Common myeloid progenitor, CD34-positive (primary cell): ENCODE measurements around the gene RAD51B.

Experiments used
- CTCF ChIA-PET: fragments of 350-600 bp; sonication (Branson Sonifier 250); formaldehyde crosslinking; loops from one replicate; lab custom pipeline; 2021; ENCODE audit warnings: antibody characterized with exemption; lab: Charles Lee
- POLR2A ChIA-PET: fragments of 350-600 bp; sonication (Branson Sonifier 250); formaldehyde crosslinking; loops from one replicate; lab custom pipeline; 2021; ENCODE audit warnings: antibody characterized with exemption; lab: Charles Lee
- DNase-seq, 3 donors: peaks; one replicate each; pipeline versions ENCODE4 v3.0.0 to v3.0.0-alpha.2; 2013
- H3K27ac ChIP-seq, 2 experiments: 1 replicate in 1 of 2; 2 replicates in 1 of 2; pipeline ENCODE4 v1.7.0; 2013; ENCODE audit warnings: inconsistent platforms in 2 of 2, low read length in 2 of 2, mild to moderate bottlenecking in 2 of 2, low read depth in 1 of 2, moderate library complexity in 1 of 2; ENCODE audit not compliant: severe bottlenecking in 2 of 2, insufficient read depth in 1 of 2, poor library complexity in 1 of 2
- H3K27me3 ChIP-seq, 5 experiments: replicated peaks in 2 of 5; 1 replicate in 3 of 5; 2 replicates in 2 of 5; pipeline versions ENCODE4 v1.6.1 to v1.7.0; 2013; ENCODE audit warnings: low read length in 4 of 5, mild to moderate bottlenecking in 2 of 5, moderate library complexity in 2 of 5, inconsistent platforms in 1 of 5; ENCODE audit not compliant: insufficient read depth in 5 of 5, control insufficient read depth in 4 of 5
- H3K36me3 ChIP-seq, 4 experiments: 1 replicate in 2 of 4; 2 replicates in 2 of 4; pipeline versions ENCODE4 v1.6.1 to v1.7.0; 2013; ENCODE audit warnings: low read length in 3 of 4, control low read depth in 1 of 4, mild to moderate bottlenecking in 1 of 4; ENCODE audit not compliant: control insufficient read depth in 4 of 4, insufficient read depth in 4 of 4
- H3K4me1 ChIP-seq, 4 experiments: 1 replicate in 3 of 4; 2 replicates in 1 of 4; pipeline versions ENCODE4 v1.6.1 to v1.7.1; 2013; ENCODE audit warnings: low read length in 3 of 4, mild to moderate bottlenecking in 3 of 4, control low read depth in 1 of 4, inconsistent platforms in 1 of 4, moderate library complexity in 1 of 4; ENCODE audit not compliant: control insufficient read depth in 4 of 4, insufficient read depth in 4 of 4; ENCODE audit errors: control extremely low read depth in 1 of 4
- H3K4me3 ChIP-seq, 7 experiments: 1 replicate in 4 of 7; 2 replicates in 3 of 7; pipeline versions ENCODE4 v1.5.1 to v1.7.0; 2013; ENCODE audit warnings: mild to moderate bottlenecking in 7 of 7, low read length in 6 of 7, moderate library complexity in 6 of 7, inconsistent platforms in 2 of 7, low read depth in 2 of 7, control low read depth in 1 of 7; ENCODE audit not compliant: insufficient read depth in 4 of 7, control insufficient read depth in 1 of 7; ENCODE audit errors: extremely low read depth in 1 of 7
- H3K9me3 ChIP-seq, 5 experiments: 1 replicate in 4 of 5; 2 replicates in 1 of 5; pipeline versions ENCODE4 v1.6.1 to v1.7.1; 2013; ENCODE audit warnings: low read length in 4 of 5, mild to moderate bottlenecking in 2 of 5, inconsistent platforms in 1 of 5, low read depth in 1 of 5, moderate library complexity in 1 of 5; ENCODE audit not compliant: control insufficient read depth in 4 of 5, insufficient read depth in 2 of 5; ENCODE audit errors: control extremely low read depth in 1 of 5
- WGBS: methylation state at CpG from one replicate; pipeline ENCODE4 v1.1.5; 2013; ENCODE audit not compliant: insufficient coverage; 5-methylcytosine and 5-hydroxymethylcytosine counted together

The RAD51B gene

DNA sequence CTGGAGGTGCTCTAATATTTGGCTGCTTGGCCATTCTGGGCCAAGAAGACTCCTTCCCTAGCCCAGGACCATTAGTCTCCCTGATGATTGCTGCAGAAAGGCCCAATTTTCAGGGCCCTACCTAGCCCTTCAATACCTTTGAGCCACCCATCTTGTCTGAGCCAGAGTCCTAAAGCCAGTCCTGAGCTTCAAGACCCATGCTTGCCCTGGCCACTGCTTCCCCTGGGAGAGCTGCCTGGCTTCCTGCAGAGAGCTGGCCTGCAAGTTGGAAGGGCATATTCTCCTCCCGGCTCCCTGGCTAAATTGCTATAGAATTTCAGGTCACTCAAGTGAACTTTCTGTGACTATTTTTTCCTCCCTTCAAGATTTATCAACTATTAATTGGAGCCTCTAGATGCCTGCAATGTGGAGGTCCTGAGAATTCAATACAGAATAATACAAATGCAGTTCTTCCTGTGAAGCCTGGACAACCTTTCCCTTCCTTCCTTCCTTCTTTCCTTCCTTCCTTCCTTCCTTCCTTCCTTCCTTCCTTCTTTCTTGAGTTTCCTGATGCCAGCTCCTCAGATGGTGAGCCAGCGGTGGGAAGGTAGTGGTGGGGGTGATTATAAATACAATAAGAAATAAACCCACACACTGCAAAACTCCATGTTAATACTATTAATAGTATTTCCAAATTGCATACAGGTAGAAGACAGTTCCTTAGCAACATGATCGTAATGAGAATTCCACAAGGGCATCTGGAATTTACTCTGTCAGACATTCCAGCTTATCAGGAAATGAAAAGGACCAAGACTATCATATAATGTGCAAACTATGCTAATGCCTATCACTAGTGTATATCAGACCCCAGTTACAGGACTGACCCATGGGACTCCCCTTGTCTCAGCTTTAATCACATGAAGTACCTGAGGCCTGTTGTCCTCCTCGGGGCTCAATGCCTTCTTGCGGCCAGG, 865.2 kb downstream of the RAD51B start:
- Histone ChIP-seq H3K4me3 (peak overlapping the region in 1 of 7 experiments; percentile 32), H3K4me1 (peaks cover 30 to 73% (median 62%) of the 10 kb centered on the region in 4 experiments), H3K27ac (peak overlapping the region in 1 of 2 experiments; percentile 39), H3K9me3 (no peaks in the 10 kb centered on the region), H3K27me3 (no peaks in the 10 kb centered on the region), H3K36me3 (no peaks in the 10 kb centered on the region)
- ChIA-PET POLR2A (interaction anchor here (1.4 kb wide), 1 partner anchor 7 kb away, joined by 3 read pairs; no protein-coding TSS in a partner anchor), CTCF (interaction anchor here (0.6 to 1.6 kb wide), 6 partner anchors 9 to 276 kb away, joined by 3 to 4 read pairs (median 4); no protein-coding TSS in a partner anchor)
- DNase-seq = no peak
- whole genome bisulfite sequencing = 78% methylated on average over 3 of the region's 5 CpGs

DNA sequence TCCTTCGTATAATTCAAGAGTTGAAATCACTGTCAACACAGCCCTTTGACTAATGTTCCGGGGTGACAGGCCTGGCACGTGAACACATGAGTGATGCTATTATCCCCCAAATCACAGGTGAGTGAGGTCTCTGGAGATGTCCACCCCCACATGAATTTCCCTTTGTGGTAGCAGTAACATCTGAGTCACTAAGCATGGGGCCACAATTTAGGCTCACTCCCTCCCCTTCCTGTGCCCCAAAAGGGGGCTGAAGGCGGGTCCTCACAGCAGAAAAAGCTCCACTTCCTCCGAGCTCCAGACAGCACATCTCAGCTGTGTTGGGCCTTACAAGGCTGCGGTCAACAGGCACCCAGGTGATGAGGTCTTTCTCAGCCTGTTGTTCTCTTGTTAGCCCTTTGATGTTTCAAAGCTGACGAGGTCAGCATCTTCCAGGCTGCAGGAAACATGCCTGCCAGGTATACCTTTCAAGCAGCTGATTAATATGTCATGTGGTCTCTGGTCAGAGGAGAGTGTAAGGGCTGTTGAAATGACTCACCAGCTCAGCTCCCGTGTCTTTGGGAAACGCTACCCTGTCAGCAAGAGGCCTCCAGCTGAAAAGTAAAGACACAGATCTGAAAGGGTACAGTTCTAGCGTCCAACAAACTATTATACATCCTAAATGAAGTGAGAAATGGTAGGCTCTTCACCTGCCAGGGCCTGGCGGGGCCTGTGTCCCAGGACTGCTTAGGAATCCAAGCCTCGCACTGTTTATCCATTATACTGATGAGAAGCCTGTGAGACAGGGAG, 866.0 kb downstream of the RAD51B start:
- CTCF ChIA-PET = interaction anchor here (0.6 to 1.6 kb wide), 8 partner anchors 8 to 607 kb away, joined by 3 to 4 read pairs (median 3); no protein-coding TSS in a partner anchor
- H3K9me3 ChIP-seq = no peaks in the 10 kb centered on the region
- peak overlapping the region in 1 of 2 experiments; percentile 31 for H3K27ac ChIP-seq
- H3K27me3 ChIP-seq = no peaks in the 10 kb centered on the region
- 54% methylated on average over 10 of the region's 12 CpGs for WGBS
- peak; percentile 37 to 89 (median 82) for DNase-seq
- H3K4me1 ChIP-seq = peaks cover 30 to 73% (median 62%) of the 10 kb centered on the region in 4 experiments
- no peaks in the 10 kb centered on the region for H3K36me3 ChIP-seq
- POLR2A ChIA-PET = no interaction called here
- H3K4me3 ChIP-seq = peak overlapping the region in 1 of 7 experiments; percentile 24

DNA sequence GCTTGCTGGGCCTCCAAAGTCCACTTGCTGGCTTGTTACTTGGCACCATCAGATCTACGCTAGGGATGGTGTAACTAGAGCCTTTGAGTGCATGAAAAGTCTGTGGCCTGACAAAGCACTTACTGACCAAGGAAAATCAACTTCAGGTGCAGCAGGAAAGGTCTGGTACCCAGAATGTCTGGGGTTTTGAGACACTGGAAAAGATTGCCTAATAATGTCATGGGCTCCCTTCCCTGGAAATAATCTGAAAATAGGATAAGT, 866.6 kb downstream of the RAD51B start:
- Histone ChIP-seq H3K4me1 (peaks cover 30 to 68% (median 62%) of the 10 kb centered on the region in 4 experiments), H3K27ac (peak overlapping the region in 1 of 2 experiments; percentile 31), H3K9me3 (no peaks in the 10 kb centered on the region), H3K36me3 (no peaks in the 10 kb centered on the region), H3K4me3 (no peak overlapping the region), H3K27me3 (no peaks in the 10 kb centered on the region)
- ChIA-PET CTCF (interaction anchor here (0.6 to 1.6 kb wide), 5 partner anchors 8 to 607 kb away, joined by 3 to 4 read pairs (median 3); no protein-coding TSS in a partner anchor), POLR2A (no interaction called here)
- no peak for DNase-seq
- 100% methylated on average over 1 of the region's 1 CpG for WGBS

DNA sequence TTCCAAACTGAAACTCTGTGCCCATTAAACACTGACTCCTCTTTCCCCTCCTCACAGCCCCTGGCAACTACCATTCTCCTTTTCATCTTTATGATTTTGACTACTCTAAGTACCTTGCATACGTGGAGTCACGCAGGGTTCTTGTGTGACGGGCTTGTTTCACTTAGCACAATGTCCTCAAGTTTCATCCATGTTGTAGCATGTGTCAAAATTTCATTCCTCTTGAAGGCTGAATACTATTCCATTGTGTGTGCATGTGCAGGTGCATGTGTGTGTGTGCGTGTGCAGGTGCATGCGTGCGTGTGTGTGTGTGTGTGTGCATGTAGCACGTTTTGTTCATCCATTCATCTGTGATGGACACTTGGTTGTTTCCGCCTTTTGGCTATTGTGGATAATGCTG, 867.1 kb downstream of the RAD51B start:
- no peaks in the 10 kb centered on the region for H3K27me3 ChIP-seq
- POLR2A ChIA-PET = no interaction called here

DNA sequence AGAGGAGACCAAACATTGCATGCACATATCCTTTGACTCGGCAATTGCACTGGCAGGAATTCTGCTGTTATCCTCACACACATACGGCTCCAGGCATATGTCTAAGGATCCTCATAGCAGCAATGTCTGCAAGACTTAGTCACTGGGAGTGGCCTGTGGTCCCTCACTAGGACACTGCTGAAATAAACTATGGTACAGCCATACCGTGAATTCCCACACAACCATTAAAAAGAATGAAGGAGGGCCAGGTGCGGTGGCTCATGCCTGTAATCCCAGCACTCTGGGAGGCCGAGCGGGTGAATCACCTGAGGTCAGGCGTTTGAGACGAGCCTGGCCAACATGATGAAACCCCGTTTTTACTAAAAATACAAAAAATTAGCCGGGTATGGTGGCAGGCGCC, 868.2 kb downstream of the RAD51B start:
- ChIA-PET POLR2A (no interaction called here), CTCF (no interaction called here)
- H3K9me3 ChIP-seq = no peaks in the 10 kb centered on the region
- no peak overlapping the region for H3K4me3 ChIP-seq
- DNase-seq = no peak
- no peak overlapping the region for H3K27ac ChIP-seq
- H3K4me1 ChIP-seq = peaks cover 21 to 61% (median 58%) of the 10 kb centered on the region in 4 experiments
- no peaks in the 10 kb centered on the region for H3K27me3 ChIP-seq
- H3K36me3 ChIP-seq = no peaks in the 10 kb centered on the region
- WGBS = 98% methylated on average over 11 of the region's 11 CpGs

More for the DNA sequence above, 867.1 kb downstream of the RAD51B start:
- Histone ChIP-seq H3K27ac (no peak overlapping the region), H3K4me3 (no peak overlapping the region), H3K4me1 (peaks cover 25 to 63% (median 62%) of the 10 kb centered on the region in 4 experiments), H3K9me3 (no peaks in the 10 kb centered on the region), H3K36me3 (no peaks in the 10 kb centered on the region)
- CTCF ChIA-PET = no interaction called here
- 100% methylated on average over 2 of the region's 8 CpGs for WGBS
- no peak for DNase-seq

DNA sequence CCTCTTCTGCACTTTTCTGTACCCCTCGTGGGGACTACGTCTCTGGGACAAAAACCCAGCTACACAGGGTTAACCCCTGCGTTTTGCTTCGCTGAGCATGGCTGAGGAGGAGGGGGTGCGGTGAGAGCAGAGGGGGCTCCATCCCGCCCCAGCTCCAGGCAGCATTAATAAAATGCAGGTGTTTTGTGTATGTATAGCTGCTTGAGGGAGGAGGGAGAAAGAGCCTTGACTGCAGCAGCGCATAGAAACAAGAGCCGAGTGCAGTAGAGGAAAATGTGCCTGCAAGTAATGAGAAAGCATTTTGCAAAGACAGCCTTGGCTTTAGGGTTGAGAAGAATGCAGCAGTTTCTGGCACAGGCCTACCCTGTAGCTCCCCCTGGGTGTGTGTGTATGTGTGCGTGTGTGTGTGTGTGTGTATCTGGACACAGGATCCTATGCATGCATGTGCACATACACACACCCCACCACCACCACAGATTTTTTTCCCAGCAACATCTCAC, 869.3 kb downstream of the RAD51B start:
- ChIA-PET POLR2A (no interaction called here), CTCF (interaction anchor here (1.1 to 1.9 kb wide), 2 partner anchors 45 to 442 kb away, joined by 4 to 5 read pairs; no protein-coding TSS in a partner anchor)
- Histone ChIP-seq H3K27me3 (no peaks in the 10 kb centered on the region), H3K36me3 (no peaks in the 10 kb centered on the region), H3K9me3 (no peaks in the 10 kb centered on the region), H3K27ac (no peak overlapping the region), H3K4me1 (peaks cover 15 to 55% (median 47%) of the 10 kb centered on the region in 4 experiments), H3K4me3 (no peak overlapping the region)
- DNase-seq = peak; percentile 29 to 53 (median 34)
- WGBS = 75% methylated on average over 8 of the region's 9 CpGs
